Stimulated activated CD8-positive, alpha-beta memory T cell treated with anti-CD3 and anti-CD28 coated beads, Interleukin-12 subunit alpha, Interleukin-12 subunit beta, amount 100 ng/mL, for 24 hours (primary cell): ENCODE data around the gene ERC2.

Source experiments
- DNase-seq: peaks from one replicate; pipeline ENCODE4 v3.0.0-alpha.2; 2020; ENCODE audit errors: extremely low read depth

ERC2 gene

DNA sequence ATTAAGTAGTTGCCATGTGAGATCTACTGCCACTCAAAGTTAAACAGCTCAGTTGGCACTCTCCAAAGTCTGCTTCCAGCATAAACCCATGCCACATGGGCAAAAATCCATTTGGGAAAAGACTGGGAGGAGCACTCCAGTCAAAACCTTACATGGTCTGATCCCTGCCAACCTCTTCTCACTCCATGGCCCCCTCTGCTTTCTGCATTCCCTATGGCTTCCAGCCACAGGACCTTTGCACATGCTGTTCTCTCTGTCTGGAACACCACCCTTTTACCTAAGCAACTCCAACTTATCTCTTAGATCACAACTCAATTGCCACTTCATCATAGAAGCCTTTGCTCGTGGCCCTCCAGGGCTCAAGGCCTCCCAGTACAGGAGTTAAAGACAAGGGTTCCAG is 910.7 kb downstream of the ERC2 start:
- no peak for DNase-seq

GRCh38 chr3:55556619-55557537 is 911.4 kb downstream of the ERC2 start:
- DNase-seq = no peak

- DNase-seq = no peak
Observed at GRCh38 chr3:55555873-55556618, 912.2 kb downstream of the ERC2 start.

DNA sequence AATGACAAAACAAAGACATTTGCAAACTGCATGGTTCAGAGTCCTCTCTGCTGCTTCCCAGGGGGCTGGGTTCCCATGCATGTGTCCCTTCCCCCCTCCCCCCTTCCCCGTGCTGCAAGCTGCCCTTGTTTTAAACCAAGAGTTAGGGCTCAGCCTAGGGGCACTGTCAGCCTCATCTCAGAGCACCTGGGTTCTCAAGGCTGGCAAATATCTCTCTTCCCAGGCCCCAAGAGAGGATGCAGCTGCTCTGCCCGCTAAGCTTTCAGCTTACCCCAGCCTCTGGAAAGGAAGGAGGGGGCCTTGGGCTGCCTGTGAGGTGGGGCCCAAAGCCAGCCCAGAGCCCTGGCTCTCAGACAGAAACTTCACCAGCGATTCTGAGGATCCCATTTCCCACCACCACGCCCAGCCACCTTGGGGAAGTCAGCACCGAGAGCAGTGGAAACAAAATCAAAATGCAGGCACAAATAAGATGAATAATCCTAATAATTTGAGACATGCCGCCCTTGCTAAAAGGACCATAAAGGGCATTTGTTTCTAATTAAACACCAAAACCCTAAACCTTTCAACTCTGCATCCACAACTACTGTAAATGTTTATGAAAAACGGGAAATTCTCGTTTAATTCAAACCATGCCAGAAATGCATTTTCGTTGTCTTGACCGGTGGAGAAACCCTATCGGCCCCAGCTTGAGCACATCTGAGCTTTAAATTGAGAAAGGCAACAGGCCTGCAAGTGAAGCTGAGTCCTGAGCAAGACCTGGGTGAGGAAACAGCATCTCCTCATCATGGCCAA is 913.4 kb downstream of the ERC2 start:
- DNase-seq = no peak

DNA sequence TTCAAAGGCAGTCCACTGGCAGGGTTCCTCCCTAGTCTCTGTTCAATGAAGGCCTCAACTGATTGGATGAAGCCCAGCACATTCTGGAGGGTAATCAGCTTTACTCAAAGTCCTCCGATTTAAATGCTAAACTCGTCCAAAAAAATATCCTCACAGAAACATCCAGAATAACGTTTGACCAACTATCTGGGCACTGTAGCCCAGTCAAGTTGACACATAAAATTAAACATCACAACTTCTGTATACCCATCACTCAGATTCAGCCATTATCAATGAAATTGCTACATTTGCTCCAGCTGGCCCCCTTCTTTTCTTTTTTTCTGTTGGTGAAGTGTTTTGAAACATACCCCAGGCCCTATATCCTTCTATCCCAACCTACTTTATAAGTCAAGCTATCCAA is 916.6 kb downstream of the ERC2 start:
- DNase-seq = no peak

GRCh38 chr3:55549177-55549576 is 919.1 kb downstream of the ERC2 start:
- no peak for DNase-seq

- DNase-seq = no peak
Observed at GRCh38 chr3:55546866-55547669, 921.2 kb downstream of the ERC2 start.

- no peak for DNase-seq
Observed at GRCh38 chr3:55545995-55546394, 922.3 kb downstream of the ERC2 start.

DNA sequence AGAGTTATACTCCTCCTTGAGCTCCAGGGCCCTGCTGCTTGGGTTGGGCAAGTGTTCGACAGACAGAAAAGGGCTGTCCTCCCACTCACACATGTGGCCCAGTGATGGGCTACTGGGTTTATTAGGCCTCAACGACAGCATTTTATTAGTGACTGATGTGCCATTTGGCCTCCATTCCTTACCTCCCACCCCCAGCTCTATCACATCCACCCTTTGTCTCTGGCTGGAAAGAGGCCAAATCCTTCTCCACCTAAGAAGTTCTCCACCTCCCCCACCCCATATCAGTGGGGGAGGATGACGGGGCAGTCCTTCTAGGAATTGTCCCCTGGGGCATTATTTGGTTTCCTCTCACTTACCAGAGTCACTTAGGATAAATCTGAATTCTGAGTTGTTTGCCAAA is 924.0 kb downstream of the ERC2 start:
- no peak for DNase-seq

GRCh38 chr3:55543181-55543614 is 925.1 kb downstream of the ERC2 start:
- no peak for DNase-seq

DNA sequence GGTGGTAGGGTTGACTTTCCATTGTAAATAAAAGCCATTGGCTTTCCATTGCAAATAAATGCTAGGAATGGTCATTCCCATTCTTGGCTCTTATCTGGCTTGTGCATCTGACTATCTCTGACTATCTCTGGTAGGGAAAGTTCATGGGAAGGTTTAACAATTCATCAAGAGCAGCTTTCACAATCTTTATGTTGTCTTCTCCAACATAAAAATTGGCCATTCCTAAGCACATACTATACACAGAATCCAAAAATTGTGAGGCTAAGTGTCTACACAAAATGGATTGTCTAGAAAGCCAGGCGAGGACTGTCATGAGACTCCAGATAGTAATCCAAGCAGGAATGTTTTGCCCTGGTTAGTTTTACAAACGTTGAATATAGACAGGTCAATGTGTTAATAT is 926.8 kb downstream of the ERC2 start:
- no peak for DNase-seq

DNA sequence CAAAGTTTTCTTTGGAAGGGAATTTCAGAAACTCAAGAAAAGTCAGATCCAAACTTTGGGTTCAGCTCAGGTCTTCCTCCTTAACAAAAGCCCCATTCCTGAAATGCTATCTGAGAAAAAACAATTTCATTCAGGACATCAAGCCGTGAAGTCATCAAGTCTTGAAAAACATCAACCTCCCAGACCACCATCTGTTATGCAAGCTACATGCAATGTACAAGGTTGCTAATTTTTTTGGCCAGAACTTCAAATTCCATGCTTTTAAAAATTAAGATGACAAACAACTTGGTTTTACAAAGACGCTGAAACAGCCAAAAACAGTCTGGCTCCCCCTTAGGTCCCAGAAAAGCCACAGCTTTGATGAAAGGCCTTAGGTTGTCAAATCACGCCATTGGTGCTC is 927.3 kb downstream of the ERC2 start:
- no peak for DNase-seq

GRCh38 chr3:55540579-55540978 is 927.7 kb downstream of the ERC2 start:
- DNase-seq = no peak

- DNase-seq = no peak
Observed at GRCh38 chr3:55538158-55538557, 930.1 kb downstream of the ERC2 start.

DNA sequence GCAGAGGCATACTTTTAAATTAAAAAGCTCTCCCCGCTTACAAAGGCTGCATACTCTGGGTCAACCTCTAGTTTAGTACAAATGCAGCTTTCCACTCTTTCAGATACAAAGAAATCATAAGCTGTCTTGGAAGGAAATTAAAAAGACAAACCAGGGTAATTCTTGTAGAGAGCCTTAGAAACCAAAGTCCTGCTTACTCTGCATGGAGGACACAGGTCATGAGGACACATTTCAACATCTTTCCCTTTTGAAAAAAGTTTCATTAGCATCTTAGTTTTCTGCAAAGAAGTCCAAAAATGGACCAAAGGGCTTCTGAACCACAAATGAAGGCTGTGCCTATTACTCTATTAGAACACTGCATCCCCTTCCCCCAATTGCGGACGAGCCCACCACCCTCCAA is 930.7 kb downstream of the ERC2 start:
- DNase-seq = no peak

DNA sequence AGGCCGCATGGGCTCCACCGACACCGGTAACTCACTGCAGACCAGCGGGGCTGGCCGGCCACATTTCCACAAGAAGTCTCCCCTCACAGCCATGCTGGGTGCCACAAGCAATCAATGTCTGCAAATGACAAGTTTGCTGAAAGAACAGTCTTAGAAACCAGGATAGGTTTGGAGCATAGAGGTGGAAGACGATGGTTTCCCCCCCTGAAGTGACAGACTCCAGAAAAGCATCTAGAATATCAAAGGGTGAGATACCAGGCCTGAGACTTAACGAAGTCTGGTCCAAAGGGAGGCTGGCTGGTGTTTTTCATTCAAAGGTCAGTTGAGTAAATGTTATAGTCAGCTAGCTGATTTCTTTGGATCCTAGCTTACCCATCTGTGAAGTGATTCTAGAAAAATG is 931.1 kb downstream of the ERC2 start:
- no peak for DNase-seq

GRCh38 chr3:55534876-55535275 is 933.4 kb downstream of the ERC2 start:
- no peak for DNase-seq

- DNase-seq = no peak
Observed at GRCh38 chr3:55532806-55533205, 935.5 kb downstream of the ERC2 start.

GRCh38 chr3:55531321-55531720 is 936.9 kb downstream of the ERC2 start:
- no peak for DNase-seq

GRCh38 chr3:55527361-55527760 is 940.9 kb downstream of the ERC2 start:
- no peak for DNase-seq

GRCh38 chr3:55526332-55527030 is 941.8 kb downstream of the ERC2 start:
- DNase-seq = no peak
